IMR-90 (cell line): ENCODE data around the gene ADRA2A. TPM values are rescaled to one million over a fixed set of nuclear protein-coding genes. Genes with fewer than 3 reads are reported as not detected.

Source experiments
- ATAC-seq: fragments of 200-7000 bp; cut with Tn5 transposase; 2 replicates; pipeline ENCODE4 v1.9.1; 2020; ENCODE audit warnings: low read depth, mild to moderate bottlenecking, moderate library complexity
- BruUV-seq: library from RNA; stranded (reverse); fragments of 400-500 nt; replicated peaks from 2 replicates; lab custom pipeline; 2021; lab: Mats Ljungman, UMichigan
- CTCF ChIA-PET: fragments of 300-600 bp; formaldehyde crosslinking; extraction: SDS; loops from one replicate; lab custom pipeline; 2021; ENCODE audit warnings: antibody characterized with exemption; lab: Yijun Ruan, JAX
- POLR2A ChIA-PET: fragments of 300-600 bp; sonication (Branson Sonifier 250); formaldehyde crosslinking; loops from one replicate; lab custom pipeline; 2022; ENCODE audit warnings: antibody characterized with exemption; ENCODE audit not compliant: unreplicated experiment; lab: Charles Lee
- DNase-seq: peaks from one replicate; pipeline ENCODE4 v3.0.0; 2013
- H2AFZ ChIP-seq: replicated peaks from 2 replicates; pipeline ENCODE3; 2013; ENCODE audit warnings: low read length, mild to moderate bottlenecking; ENCODE audit not compliant: poor library complexity
- H2AK5ac ChIP-seq: 2 replicates; pipeline ENCODE4 v1.6.1; 2013; ENCODE audit warnings: low read depth, low read length, inconsistent platforms
- H2AK9ac ChIP-seq: replicated peaks from 2 replicates; pipeline ENCODE3; 2013; ENCODE audit warnings: mild to moderate bottlenecking, low read depth, low read length, moderate library complexity; ENCODE audit not compliant: poor library complexity
- H2BK120ac ChIP-seq: 2 replicates; pipeline ENCODE4 v1.6.1; 2013; ENCODE audit warnings: low read depth, low read length, inconsistent platforms
- H2BK15ac ChIP-seq: 3 replicates; pipeline ENCODE4 v1.6.1; 2013; ENCODE audit warnings: low read depth, low read length, inconsistent platforms
- H2BK20ac ChIP-seq: 2 replicates; pipeline ENCODE4 v1.6.1; 2013; ENCODE audit warnings: low read depth, mild to moderate bottlenecking, inconsistent platforms, low read length, moderate library complexity
- H2BK5ac ChIP-seq: 2 replicates; pipeline ENCODE4 v1.6.1; 2013; ENCODE audit warnings: mild to moderate bottlenecking, low read depth, low read length, inconsistent platforms; ENCODE audit not compliant: poor library complexity, severe bottlenecking
- H3K14ac ChIP-seq: replicated peaks from 2 replicates; pipeline ENCODE4 v1.6.1; 2013; ENCODE audit warnings: low read depth, low read length, inconsistent platforms
- H3K18ac ChIP-seq: 2 replicates; pipeline ENCODE4 v1.6.1; 2013; ENCODE audit warnings: low read depth, low read length, control low read depth
- H3K23ac ChIP-seq: 2 replicates; pipeline ENCODE4 v1.6.1; 2013; ENCODE audit warnings: low read depth, low read length, inconsistent platforms
- H3K27ac ChIP-seq: 2 replicates; pipeline ENCODE4 v1.5.1; 2013; ENCODE audit warnings: mild to moderate bottlenecking, control low read depth, low read length; ENCODE audit not compliant: insufficient read depth
- H3K27me3 ChIP-seq: 2 replicates; pipeline ENCODE4 v1.6.1; 2013; ENCODE audit warnings: low read length; ENCODE audit not compliant: control insufficient read depth, insufficient read depth
- H3K36me3 ChIP-seq: 2 replicates; pipeline ENCODE4 v1.6.1; 2013; ENCODE audit warnings: low read length, mixed read lengths; ENCODE audit not compliant: control insufficient read depth, insufficient read depth
- H3K4ac ChIP-seq: 2 replicates; pipeline ENCODE4 v1.6.1; 2013; ENCODE audit warnings: low read depth, low read length, inconsistent platforms
- H3K4me1 ChIP-seq: 2 replicates; pipeline ENCODE4 v1.6.1; 2013; ENCODE audit warnings: low read length, mixed read lengths; ENCODE audit not compliant: control insufficient read depth, insufficient read depth
- H3K4me2 ChIP-seq: 2 replicates; pipeline ENCODE4 v1.6.1; 2013; ENCODE audit warnings: low read depth, mild to moderate bottlenecking, control low read depth, low read length, moderate library complexity
- H3K4me3 ChIP-seq: 2 replicates; pipeline ENCODE4 v1.5.1; 2013; ENCODE audit warnings: low read depth, mild to moderate bottlenecking, control low read depth, low read length, moderate library complexity; ENCODE audit not compliant: insufficient read depth
- H3K56ac ChIP-seq: 2 replicates; pipeline ENCODE4 v1.6.1; 2013; ENCODE audit warnings: low read length, inconsistent platforms; ENCODE audit not compliant: insufficient read depth; ENCODE audit errors: extremely low read depth
- H3K79me1 ChIP-seq, 2 experiments: 2 replicates each; pipeline ENCODE4 v1.6.1; 2013; ENCODE audit warnings: low read length in 2 of 2, inconsistent platforms in 1 of 2, low read depth in 1 of 2
- H3K9ac ChIP-seq: 2 replicates; pipeline ENCODE4 v1.6.1; 2013; ENCODE audit warnings: low read depth, low read length, control low read depth
- H3K9me1 ChIP-seq: 2 replicates; pipeline ENCODE4 v1.6.1; 2013; ENCODE audit warnings: low read length, inconsistent platforms; ENCODE audit not compliant: insufficient read depth
- H3K9me3 ChIP-seq: 2 replicates; pipeline ENCODE4 v1.6.1; 2013; ENCODE audit warnings: low read length; ENCODE audit not compliant: control insufficient read depth, insufficient read depth
- H4K20me1 ChIP-seq: 2 replicates; pipeline ENCODE4 v1.6.1; 2013; ENCODE audit warnings: low read length, inconsistent platforms; ENCODE audit not compliant: insufficient read depth
- H4K5ac ChIP-seq: 2 replicates; pipeline ENCODE4 v1.6.1; 2013; ENCODE audit warnings: mild to moderate bottlenecking, low read depth, low read length, control low read depth
- H4K8ac ChIP-seq, 2 experiments: 2 replicates each; pipeline ENCODE4 v1.6.1; 2013; ENCODE audit warnings: low read depth in 2 of 2, low read length in 2 of 2, control low read depth in 1 of 2, inconsistent platforms in 1 of 2
- H4K91ac ChIP-seq: 2 replicates; pipeline ENCODE4 v1.6.1; 2013; ENCODE audit warnings: low read depth, low read length, inconsistent platforms; ENCODE audit not compliant: insufficient read depth
- CHD1 ChIP-seq: IDR thresholded peaks from 2 replicates; pipeline ENCODE4 v1.6.1; 2012; ENCODE audit warnings: low read depth, low read length, improper control_type of control experiment
- MAZ ChIP-seq: IDR thresholded peaks from 2 replicates; pipeline ENCODE4 v1.6.1; 2012; ENCODE audit warnings: low read depth, mild to moderate bottlenecking, low read length, improper control_type of control experiment, moderate library complexity, borderline replicate concordance
- SMC3 ChIP-seq: fragments of 150-350 bp; IDR thresholded peaks from 2 replicates; pipeline ENCODE4 v1.6.1; 2016; ENCODE audit warnings: low read depth, mild to moderate bottlenecking, antibody characterized with exemption, low read length, moderate library complexity
- WGBS, 2 experiments: methylation state at CpG; one replicate each; pipeline versions ENCODE4 v1.1.5 to v1.1.7; 2013; ENCODE audit warnings: missing lambda C conversion rate in 2 of 2; ENCODE audit not compliant: insufficient read length in 1 of 2; ENCODE audit errors: extremely low coverage in 2 of 2; 5-methylcytosine and 5-hydroxymethylcytosine counted together
- dilution Hi-C: fragments of 300-500 bp; cut with HindIII; formaldehyde crosslinking; loops from one replicate; pipeline ENCODE4 v1.14.3; 2018; ENCODE audit warnings: low sequenced_read_pairs; ENCODE audit not compliant: unreplicated experiment
- in situ Hi-C: fragments of 300-500 bp; cut with MboI; formaldehyde crosslinking; loops from 3 replicates; pipeline ENCODE4 v1.14.3; 2019; ENCODE audit warnings: low sequenced_read_pairs, inconsistent platforms, mixed read lengths
- intact Hi-C: fragments of 100-400 bp; cut with micrococcal nuclease; formaldehyde crosslinking; loops from 2 replicates; pipeline ENCODE4 v1.10.0; 2022
- polyA plus RNA-seq, 3 experiments: library from polyadenylated mRNA; depleted of rRNA; stranded (reverse); fragments of >200 nt; gene quantifications; 2 replicates each; pipeline ENCODE4 v1.2.3, GENCODE V29; 2012; ENCODE audit warnings: low replicate concordance in 1 of 3
- total RNA-seq: library from RNA; depleted of rRNA; stranded (reverse); fragments of >200 nt; gene quantifications from 2 replicates; pipeline ENCODE4 v1.2.3, GENCODE V29; 2012
- TF ChIP-seq, protein P1 (sequence below): fragments of 150-350 bp; IDR thresholded peaks from 2 replicates; pipeline ENCODE4 v1.6.1; 2017; ENCODE audit warnings: mild to moderate bottlenecking, antibody characterized with exemption, low read length, low read depth

Gene ADRA2A
- total and polyA plus RNA-seq, 2 of the 4 experiments (the other 2 are of a cell fraction): not detected

DNA sequence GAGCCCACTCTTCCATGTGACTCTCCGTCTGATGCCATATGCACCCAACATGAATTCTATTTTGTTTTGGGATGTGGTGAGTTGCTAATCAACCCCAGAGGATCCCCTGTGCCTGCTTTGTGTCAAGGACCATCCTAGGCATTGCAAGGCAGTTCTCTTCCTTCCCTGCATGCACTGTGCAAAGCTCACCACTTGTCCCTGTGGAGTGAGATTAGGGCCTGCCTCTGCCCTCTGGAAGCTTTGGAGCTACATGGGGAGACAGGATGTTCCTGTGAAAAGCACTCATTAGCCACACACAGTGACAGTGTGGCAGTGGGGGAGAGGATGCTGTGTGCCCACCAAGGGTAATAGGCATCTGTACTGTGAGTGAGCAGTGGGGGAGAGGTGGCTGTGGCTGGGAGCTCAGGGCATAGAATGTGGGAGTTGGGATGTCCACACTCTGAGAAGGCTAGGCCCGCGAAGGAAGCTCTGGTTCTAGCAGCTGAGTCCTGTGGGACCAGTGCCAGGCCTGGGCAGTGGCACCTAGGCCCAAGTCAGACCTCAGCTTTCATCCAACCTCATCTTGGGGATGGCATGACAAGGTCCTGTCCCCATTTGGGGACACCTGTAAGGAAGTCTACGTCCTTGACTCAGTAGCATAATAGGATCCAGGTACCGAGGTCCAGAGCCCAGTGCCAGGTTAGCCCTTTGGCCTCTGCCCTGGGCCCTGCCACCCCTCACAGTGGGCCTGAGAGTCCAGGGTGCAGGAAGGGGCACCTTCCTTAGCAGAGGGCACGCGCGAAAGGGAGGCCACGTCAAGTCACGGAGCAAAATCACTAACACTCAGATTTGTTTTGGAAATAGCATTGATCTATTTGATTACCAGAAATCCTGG lies 6.6 kb downstream of the ADRA2A start (continued):
- no peak for TF ChIP-seq SMC3

- CTCF ChIA-PET: no interaction called here
- intact Hi-C loops: no loop called here
Observed at GRCh38 chr10:111084366-111085255, 7.8 kb downstream of the ADRA2A start.

More at GRCh38 chr10:111084366-111085255, 7.8 kb downstream of the ADRA2A start:
- no peak overlapping the region for H3K56ac ChIP-seq
- H3K27me3 ChIP-seq: peaks cover 14% of the 10 kb centered on the region
- no peak overlapping the region for H3K4ac ChIP-seq
- H3K79me1 ChIP-seq: no peaks in the 10 kb centered on the region
- H3K9ac ChIP-seq: no peak overlapping the region
- H2AK5ac ChIP-seq: no peak overlapping the region
- no peaks in the 10 kb centered on the region for H3K4me1 ChIP-seq
- no peak overlapping the region for H4K8ac ChIP-seq
- H2BK5ac ChIP-seq: no peak overlapping the region
- POLR2A ChIA-PET: no interaction called here
- TF ChIP-seq CHD1: no peak
- TF ChIP-seq, protein P1, sequence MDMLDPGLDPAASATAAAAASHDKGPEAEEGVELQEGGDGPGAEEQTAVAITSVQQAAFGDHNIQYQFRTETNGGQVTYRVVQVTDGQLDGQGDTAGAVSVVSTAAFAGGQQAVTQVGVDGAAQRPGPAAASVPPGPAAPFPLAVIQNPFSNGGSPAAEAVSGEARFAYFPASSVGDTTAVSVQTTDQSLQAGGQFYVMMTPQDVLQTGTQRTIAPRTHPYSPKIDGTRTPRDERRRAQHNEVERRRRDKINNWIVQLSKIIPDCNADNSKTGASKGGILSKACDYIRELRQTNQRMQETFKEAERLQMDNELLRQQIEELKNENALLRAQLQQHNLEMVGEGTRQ: no peak
- TF ChIP-seq MAZ: no peak
- no peak overlapping the region for H2BK20ac ChIP-seq
- H2AK9ac ChIP-seq: no peak overlapping the region
- no peak overlapping the region for H4K91ac ChIP-seq
- no peak for DNase-seq
- in situ Hi-C loops: loop anchor here (25.0 kb wide), 1 partner anchor 1228 kb away; no protein-coding TSS in a partner anchor
- H3K23ac ChIP-seq: no peak overlapping the region
- H3K4me2 ChIP-seq: no peak overlapping the region
- H3K4me3 ChIP-seq: no peak overlapping the region
- H3K9me3 ChIP-seq: no peaks in the 10 kb centered on the region
- no peaks in the 10 kb centered on the region for H3K9me1 ChIP-seq
- no peak overlapping the region for H3K27ac ChIP-seq
- no peaks in the 10 kb centered on the region for H3K36me3 ChIP-seq
- no peak for ATAC-seq
- H4K20me1 ChIP-seq: no peaks in the 10 kb centered on the region
- H3K18ac ChIP-seq: no peak overlapping the region
- no peak overlapping the region for H4K5ac ChIP-seq
- BruUV-seq: no TSS peak
- dilution Hi-C loops: no loop called here
- H2BK120ac ChIP-seq: no peak overlapping the region
- no peak overlapping the region for H2AFZ ChIP-seq
- WGBS, 2 experiments: 53% methylated on average over 3 of the region's 14 CpGs; no CpG with 5 or more reads in 1 of the 2 experiments
- no peak overlapping the region for H2BK15ac ChIP-seq
- H3K14ac ChIP-seq: no peak overlapping the region
